GM19438 (cell line): ENCODE measurements around the gene UIMC1.
"Not testable (repeated sequence)": the region's sequence is repeated elsewhere in the genome, so short reads cannot be mapped to it uniquely, and the experiment has no call there.

Experiments
- ATAC-seq: cut with Tn5 transposase; IDR thresholded peaks from one replicate; pipeline ENCODE4 v1.9.1; 2021; ENCODE audit warnings: low read depth; ENCODE audit not compliant: unreplicated experiment

The UIMC1 gene

DNA sequence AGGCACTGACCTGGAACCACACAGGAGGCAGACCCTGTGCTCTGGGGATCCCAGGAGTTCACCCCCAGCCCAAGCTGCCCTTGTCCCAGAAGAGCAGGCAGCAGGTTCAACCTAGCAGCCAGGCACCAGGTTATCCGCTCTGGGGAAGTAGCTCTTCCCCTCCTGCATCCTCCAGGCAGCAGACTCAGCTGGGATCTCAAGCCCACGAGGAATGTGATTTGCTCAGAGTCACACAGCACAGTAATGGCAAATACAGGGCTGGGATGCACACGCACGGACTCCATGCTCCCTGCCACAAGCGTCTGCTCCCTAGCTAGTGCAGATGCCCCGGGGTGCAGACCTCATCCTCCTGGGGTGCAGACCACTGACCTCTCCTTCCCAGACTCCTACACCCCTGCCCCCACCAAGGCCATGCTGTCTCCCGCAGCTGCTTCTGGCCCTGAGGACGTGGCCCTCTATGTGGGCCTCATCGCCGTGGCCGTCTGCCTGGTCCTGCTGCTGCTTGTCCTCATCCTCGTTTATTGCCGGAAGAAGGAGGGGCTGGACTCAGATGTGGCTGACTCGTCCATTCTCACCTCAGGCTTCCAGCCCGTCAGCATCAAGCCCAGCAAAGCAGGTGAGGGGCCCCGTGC lies 132.9 kb downstream of the UIMC1 start:
- no peak for ATAC-seq

- not testable (repeated sequence) for ATAC-seq
These were observed 133.6 kb downstream of the UIMC1 start for GRCh38 chr5:176873011-176873410.

DNA sequence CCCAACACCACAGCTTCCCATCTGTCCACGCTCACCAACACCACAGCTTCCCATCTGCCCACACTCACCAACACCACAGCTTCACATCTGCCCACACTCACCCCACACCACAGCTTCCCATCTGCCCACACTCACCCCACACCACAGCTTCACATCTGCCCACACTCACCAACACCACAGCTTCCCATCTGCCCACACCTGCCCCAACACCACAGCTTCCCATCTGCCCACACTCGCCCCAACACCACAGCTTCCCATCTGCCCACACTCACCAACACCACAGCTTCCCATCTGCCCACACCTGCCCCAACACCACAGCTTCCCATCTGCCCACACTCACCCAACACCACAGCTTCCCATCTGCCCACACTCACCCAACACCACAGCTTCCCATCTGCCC lies 134.0 kb downstream of the UIMC1 start:
- not testable (repeated sequence) for ATAC-seq

DNA sequence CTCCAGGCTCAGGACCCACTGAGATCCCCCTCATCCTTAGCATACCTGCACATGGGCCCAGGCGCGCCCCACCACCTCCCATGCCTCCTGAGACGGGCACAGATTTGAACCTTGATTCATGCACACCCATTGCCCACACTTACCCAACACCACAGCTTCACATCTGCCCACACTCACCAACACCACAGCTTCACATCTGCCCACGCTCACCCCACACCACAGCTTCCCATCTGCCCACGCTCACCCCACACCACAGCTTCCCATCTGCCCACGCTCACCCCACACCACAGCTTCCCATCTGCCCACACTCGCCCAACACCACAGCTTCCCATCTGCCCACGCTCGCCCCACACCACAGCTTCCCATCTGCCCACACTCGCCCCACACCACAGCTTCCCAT lies 135.9 kb downstream of the UIMC1 start:
- not testable (repeated sequence) for ATAC-seq

DNA sequence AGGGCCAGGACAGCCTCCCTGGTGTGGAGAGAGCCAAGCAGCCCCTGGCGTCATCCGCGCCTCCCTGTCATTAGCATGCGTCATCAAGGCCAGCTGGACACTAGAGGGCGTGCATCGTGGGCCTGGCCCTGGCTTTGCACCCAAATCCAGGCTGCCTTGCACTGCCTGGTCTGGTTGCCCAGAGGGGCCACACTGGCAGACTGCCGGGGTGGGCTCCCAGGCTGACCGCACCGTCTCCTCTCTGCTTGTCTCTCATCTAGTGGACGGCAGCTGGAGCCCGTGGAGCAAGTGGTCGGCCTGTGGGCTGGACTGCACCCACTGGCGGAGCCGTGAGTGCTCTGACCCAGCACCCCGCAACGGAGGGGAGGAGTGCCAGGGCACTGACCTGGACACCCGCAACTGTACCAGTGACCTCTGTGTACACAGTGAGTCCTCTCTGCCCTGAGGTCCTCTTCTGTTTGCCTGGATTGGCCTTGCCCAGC lies 136.4 kb downstream of the UIMC1 start:
- ATAC-seq: no peak

GRCh38 chr5:176869501-176870109 lies 137.0 kb downstream of the UIMC1 start:
- ATAC-seq: no peak

DNA sequence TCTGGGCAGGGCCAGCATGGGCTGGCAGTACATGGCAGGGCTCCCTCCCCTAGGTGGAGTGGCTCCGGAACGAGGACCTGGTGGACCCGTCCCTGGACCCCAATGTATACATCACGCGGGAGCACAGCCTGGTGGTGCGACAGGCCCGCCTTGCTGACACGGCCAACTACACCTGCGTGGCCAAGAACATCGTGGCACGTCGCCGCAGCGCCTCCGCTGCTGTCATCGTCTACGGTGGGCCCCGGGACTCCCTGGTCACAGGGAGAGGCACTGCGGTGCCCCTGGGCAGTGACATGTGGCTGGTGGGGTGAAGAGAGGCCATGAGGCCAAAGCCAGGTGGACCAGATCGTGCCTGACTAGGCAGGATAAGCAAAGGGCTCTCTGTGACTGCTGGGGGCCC lies 137.8 kb downstream of the UIMC1 start:
- no peak for ATAC-seq

- no peak for ATAC-seq
These were observed 138.5 kb downstream of the UIMC1 start for GRCh38 chr5:176868126-176868525.

- no peak for ATAC-seq
These were observed 139.8 kb downstream of the UIMC1 start for GRCh38 chr5:176866707-176867310.

DNA sequence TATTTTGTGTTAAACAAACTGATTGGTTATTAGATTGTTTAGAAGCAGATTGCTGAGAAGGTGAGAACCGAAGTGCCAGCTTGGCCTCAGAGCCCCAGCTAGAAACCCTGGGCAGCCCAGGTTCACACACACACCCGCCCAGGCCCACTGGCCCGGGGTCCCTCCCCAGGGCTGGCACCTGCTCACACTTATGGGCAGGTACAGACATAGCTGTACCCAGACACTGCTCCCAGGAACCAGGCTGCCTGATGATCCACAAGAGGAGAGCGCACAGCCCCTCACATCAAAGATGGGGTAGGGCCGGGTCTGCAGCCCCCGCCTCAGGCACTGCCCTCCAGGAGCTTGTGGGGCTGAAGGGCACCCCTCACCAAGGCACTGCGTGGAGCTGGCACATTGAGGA lies 140.6 kb downstream of the UIMC1 start:
- no peak for ATAC-seq

DNA sequence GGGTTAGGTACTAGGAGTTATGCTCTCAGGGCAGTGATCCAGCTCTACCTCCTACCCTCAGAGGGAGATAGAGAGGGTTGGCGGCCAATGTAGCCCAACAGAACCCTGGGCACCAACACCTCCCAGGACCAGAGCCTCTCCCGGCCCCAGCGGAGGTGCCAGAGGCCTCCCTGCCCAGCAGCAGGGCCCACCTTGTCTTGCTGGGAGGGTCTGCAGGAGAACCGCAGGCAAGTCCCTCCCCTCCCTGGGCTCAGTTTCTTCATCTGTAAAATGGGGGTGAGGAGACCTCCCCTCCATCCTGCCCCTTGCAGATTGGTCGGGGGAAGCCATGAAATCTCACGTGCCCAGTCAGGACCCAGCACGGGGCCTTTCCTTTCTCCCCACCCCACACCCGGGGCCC lies 141.8 kb downstream of the UIMC1 start:
- no peak for ATAC-seq

GRCh38 chr5:176863765-176864098 lies 142.8 kb downstream of the UIMC1 start:
- ATAC-seq: no peak

DNA sequence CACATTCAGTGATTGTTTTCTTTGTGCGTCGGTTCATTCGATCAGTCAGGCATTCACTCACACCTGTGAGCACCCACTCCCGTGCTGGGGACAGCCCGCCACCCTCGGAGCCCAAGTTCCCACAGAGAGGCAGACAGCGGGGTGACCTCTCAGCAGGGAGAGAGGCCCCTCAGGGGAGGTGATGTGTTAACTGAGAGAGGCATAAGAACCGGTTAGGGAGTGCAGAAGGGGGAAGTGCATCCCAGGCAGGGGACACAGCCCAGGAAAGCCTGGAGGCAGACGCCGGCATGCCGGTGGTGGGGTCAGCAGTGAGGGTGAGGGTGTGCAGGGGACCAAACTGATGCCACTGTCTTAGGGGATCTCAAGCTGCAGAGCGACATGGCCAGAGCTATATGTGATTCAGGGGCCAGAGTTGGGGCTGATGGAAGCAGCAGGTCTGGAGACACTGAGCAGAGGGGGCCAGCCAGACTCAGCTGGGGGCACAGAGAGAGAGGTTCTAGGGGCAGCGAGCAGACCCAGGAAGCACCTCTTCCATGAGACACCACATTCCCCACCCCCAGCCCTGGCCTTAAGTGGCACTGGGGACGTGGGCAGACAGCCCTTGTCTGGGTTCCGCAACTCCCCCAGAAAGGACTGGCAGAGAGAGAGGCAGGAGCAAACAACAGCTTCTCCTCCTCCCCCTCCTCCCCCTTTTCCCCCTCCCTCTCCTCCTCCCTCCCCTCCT lies 143.4 kb downstream of the UIMC1 start:
- no peak for ATAC-seq

DNA sequence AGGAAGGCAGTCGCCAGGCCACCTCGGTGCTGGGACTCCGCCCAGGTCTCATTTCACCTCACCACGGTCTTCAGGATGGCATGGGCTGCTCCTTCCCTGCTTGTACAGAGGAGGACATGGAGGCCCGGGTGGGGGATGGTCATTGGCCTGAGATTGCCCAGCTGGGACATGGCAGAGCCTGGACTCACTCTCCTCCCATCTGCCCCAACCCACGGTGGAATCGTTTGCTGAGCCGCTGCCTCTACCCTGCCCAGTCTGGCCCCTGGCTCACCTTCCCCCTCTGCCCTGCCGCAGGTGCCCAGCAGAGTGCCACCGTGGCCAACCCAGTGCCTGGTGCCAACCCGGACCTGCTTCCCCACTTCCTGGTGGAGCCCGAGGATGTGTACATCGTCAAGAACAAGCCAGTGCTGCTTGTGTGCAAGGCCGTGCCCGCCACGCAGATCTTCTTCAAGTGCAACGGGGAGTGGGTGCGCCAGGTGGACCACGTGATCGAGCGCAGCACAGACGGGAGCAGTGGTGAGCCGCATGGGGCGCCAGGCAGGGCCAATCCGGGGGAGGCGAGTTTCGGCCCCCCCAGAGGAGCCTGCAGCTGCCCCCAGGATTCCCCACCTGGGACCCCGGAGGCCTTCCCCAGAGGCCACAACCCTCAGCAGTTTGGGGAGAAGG lies 144.1 kb downstream of the UIMC1 start:
- no peak for ATAC-seq

DNA sequence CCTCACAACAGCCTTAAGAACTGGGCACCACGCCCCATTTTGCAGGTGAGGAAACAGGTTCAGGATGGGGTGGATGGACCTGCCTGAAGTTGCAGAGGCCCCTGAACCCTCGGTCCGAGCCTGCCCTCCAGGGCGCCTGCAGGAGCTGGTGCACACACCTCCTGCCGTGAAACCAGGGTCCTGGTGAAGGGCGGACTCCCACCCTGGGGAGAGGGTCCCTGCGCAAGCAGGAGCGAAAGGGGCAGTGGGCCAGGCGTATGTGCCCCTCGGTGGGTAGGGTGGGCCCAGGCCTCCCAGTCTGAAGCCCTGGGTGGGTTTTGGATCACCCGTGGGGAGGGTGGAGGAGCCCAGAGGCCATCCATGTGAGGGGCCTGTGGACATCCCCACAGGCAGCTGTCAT lies 145.3 kb downstream of the UIMC1 start:
- no peak for ATAC-seq

DNA sequence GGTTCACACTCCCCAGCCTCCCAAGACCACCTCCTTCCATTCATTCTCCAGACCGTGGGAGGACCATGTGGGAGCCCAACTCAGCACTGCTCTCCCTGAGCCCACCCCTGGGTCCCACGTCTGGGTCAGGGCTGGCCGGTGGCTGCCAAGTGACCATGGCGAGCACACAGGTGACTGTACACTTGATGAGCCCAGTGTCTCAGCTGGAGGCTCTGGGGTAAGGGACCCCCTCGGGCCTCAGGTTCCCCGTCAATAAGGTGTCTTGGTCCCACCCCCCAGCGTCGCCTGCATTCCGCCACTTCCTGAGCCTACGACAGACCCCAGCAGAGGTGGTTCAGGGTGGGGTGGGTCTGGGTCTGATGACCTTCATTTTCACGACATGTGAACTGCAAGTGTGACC lies 146.2 kb downstream of the UIMC1 start:
- no peak for ATAC-seq

GRCh38 chr5:176859916-176860315 lies 146.7 kb downstream of the UIMC1 start:
- no peak for ATAC-seq

- ATAC-seq: no peak
These were observed 148.7 kb downstream of the UIMC1 start for GRCh38 chr5:176857894-176858273.

DNA sequence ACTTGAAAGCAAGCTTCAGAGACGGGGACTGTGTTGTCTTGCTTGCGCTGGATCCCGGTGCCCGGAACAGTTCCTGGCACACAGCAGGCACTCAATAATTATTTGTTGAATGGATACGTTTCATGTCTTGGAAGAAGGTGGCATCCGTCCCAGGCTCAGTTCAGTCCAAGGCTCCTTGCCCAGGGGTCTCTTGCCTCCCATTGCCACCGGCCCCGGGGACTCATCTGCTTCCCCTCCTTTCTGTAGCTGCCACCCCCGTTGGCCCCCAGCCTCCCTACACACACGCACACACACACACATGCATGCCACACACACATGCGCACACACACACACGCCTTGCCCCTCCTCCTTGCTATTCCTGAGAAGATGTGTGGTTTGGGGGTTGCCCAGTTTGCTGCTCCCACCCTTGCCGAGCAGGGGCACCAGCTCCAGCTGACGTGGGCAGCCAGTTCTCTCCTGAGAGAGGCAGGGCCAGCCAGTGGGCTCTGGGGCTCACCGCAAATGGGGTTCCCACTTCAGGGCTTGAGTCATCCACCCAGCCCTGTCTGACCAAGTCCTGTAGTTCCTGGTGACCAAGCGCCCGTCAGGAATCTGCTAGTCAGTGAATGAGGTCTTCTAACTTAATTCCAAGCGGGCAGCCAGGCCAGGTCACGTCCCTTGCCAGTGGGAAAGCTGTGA lies 149.2 kb downstream of the UIMC1 start:
- no peak for ATAC-seq

- no peak for ATAC-seq
These were observed 149.8 kb downstream of the UIMC1 start for GRCh38 chr5:176856746-176857145.

DNA sequence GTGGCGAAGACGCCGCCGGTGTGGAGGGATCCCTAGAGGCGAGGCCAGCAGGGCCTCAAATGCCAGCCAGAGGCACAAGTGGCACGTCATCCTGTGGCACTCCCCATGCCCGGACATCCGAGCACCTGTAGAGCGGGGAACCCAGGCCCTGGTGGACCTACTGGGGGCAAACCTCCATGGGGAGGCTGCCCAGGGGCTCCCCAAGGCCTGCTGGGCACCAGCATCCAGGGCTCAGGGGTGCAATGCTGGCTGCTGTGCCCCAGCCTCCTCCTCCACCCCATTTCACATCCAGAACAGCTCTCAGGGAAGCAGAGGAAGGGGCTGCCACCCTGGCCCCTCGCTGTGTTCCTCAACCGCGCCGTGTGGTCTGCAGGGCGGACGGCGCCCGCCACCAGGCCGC lies 151.0 kb downstream of the UIMC1 start:
- ATAC-seq: no peak
